H7 (cell line): Measurements from ENCODE around the gene ZDHHC22. TPM values are rescaled to one million over a fixed set of nuclear protein-coding genes. Genes with fewer than 3 reads are reported as not detected.

Experiments used
- DNase-seq: peaks from one replicate; pipeline ENCODE4 v3.0.0; 2012
- H3K27me3 ChIP-seq: 2 replicates; pipeline ENCODE4 v1.6.0; 2011; ENCODE audit warnings: mild to moderate bottlenecking, low read length; ENCODE audit not compliant: control insufficient read depth, insufficient read depth
- H3K36me3 ChIP-seq: replicated peaks from 2 replicates; pipeline ENCODE4 v1.5.1; 2011; ENCODE audit warnings: low read length; ENCODE audit not compliant: control insufficient read depth, insufficient read depth
- H3K4me3 ChIP-seq: 2 replicates; pipeline ENCODE4 v1.5.1; 2011; ENCODE audit warnings: low read depth, mild to moderate bottlenecking, control low read depth, low read length, moderate library complexity; ENCODE audit not compliant: insufficient read depth
- total RNA-seq: library from RNA; depleted of rRNA; stranded (reverse); fragments of >200 nt; shearing (Covaris generic); gene quantifications from 2 replicates; pipeline ENCODE4 v1.2.3, GENCODE V29; 2014

The ZDHHC22 gene
- total RNA-seq, 1 experiment from 2014 or later, result 8.9 TPM

DNA sequence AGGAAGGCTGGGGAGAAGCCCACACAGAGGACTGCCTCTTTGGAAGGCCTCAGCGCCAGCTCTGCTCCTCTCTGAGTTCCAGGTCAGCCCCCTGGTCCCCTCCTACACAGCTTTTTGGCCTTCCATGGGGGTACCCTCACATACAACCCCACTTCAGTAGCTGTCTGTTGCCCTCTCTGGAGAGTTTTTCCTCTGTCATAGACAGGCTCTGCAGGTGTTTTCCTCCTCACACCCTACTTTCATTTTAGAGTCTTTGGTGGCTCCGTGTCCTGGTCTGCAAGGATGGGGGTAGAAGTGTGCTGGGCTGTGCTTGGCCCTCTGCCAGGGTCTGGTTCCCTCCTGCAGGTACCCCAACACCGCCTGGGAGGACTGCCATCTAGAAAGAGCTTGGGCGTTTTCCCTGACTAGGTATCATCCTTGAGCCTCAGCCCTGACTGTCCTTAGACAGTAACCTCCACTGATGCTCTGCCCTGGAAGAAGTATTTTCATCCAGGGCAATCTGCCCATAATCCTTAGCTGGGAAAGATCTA lies 15.1 kb downstream of the ZDHHC22 start:
- H3K4me3 ChIP-seq, result no peak overlapping the region
- no peaks in the 10 kb centered on the region for H3K36me3 ChIP-seq
- no peak for DNase-seq
- H3K27me3 ChIP-seq, result peaks cover 17% of the 10 kb centered on the region

DNA sequence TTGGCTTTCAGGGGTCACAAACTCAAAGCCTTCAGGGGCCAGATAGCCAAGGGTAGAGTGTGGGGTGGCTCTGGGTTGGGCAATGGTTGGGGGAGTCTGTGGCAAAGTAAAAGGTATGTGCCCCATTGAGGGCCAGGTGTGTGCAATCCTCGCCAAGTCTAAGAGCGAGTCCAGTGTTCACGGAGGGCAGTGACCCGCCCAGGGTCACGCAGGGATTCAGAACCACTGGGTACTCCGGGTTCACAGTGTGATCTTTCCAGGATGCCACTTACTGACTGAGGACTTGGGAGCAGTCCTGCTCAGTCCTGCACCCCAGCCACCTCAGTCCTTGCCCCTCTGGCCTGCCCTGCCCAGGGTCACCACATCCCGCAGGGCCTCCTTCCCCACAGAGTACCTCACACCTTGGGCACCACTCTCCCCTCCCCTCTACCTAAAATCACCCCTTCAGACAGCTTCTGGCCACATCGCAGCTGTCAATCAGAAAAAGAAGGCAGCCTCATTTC lies 15.7 kb downstream of the ZDHHC22 start:
- no peak for DNase-seq
- Histone ChIP-seq H3K27me3 (peaks cover 17% of the 10 kb centered on the region), H3K4me3 (no peak overlapping the region), H3K36me3 (no peaks in the 10 kb centered on the region)

DNA sequence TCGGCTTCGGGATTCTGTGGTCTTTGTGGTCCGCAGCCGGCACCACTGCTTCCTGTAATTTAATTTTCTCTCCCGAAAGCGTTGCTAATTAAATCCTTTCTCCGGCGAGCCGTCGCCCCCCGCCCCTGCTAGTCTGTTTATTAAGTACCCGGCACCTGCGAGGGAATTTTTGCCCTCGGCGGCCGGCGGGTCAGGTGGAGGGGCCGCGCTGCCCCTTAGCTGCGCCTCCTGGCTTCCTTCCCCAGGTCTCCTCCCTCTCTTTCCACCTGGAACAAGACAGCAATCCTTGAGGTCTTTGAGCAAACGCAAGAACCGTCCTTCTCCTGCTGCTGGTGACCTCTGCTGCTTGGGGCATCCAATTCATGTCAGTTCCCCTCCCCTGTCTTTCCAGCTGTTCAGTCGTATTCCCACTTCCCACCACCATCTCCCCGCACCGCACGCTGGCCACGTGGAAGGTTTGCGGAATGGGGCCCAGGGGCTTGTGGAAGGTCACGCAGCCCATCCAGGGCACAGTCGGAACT lies 16.2 kb downstream of the ZDHHC22 start:
- Histone ChIP-seq H3K27me3 (peaks cover 17% of the 10 kb centered on the region), H3K36me3 (no peaks in the 10 kb centered on the region), H3K4me3 (peak overlapping the region; percentile 67)
- peak; percentile 76 for DNase-seq

DNA sequence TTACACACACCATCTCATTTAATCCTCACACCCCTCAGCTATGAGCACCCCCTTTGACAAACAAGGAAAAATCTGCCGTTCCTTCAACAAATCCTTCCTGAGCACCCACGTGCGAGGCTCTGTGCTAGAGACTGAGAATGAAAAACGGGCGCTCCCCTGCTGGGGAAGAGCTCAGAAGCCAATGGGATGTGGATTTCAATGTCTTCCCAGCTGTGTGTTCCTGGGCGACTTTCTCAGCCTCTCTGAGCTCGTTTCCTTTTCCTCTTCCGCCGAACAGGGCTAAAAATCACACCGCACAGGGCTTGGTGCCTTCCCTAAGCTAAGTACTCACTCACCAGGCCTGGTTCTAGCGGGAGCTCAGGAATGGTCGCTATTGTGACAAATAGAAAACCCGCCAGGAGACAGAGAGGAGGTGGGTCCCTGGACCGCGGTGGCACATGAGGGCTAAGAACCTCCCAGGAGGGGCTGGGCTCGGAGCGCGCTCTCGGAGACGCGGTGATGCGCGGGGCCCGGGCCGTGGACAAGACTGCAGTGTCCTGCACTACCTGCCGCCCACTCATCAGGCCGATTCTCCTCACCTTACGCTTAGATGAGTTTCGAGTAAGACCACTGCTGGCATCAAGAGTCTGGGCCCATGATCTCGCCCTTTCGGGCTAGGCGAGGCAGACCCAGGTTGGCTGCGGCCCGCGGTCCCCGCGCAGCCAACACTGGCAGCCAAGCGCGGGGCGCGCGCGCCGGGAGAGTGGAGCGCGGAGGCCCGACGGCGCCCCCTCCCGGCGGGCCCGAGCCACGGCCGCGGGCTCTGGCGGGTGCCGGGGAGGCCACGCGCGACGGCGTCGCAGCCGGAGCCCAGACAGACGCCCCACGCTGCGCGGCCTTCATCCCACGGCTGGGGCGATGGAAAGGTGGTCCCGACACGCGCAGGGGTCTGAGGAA lies 17.0 kb downstream of the ZDHHC22 start:
- peak; percentile 90 for DNase-seq
- H3K27me3 ChIP-seq, result peaks cover 17% of the 10 kb centered on the region
- peak overlapping the region; percentile 67 for H3K4me3 ChIP-seq
- H3K36me3 ChIP-seq, result no peaks in the 10 kb centered on the region

DNA sequence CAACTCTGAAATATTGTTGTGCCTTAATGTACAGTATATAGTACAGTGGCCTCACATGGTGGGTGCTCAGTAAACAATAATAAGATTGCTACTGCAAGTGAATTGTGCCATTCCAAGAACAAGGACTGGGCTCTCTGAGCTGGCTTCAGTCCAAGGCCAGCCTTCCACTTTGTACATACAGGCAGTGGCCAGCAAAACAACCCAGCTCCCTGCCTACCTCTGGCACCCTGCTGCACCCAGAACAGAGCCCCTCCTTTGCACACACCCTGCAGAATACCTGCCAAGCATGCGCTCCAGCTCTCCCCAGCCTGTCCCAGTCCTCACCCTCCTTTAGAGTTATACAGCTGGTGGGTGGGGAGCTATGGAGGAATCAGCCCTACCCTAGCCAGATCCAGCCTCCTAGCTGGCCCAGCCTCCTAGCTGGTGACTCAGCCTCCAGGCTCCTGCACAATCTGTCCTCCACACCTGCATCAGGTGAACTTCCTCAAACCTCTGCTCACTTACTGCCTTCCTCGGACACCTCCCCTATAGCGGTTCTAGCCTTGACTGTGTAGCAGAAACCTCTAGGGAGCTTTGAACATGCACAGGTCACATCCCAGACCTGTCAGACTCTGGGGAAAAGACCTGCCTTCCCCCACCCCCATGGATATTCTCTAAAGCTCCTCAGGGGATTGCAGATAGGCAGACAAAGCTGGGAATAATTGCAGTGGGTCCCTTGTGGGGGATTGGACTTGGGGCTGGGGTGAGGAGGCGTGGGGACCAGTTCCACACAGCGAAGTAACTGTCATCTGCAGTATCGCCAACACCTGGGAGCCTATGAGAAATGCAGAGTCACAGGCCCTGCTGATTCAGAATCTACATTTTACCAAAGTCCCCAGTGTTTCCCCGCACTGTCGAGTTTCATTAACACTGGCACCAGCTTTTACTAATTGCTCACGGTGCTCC lies 17.9 kb downstream of the ZDHHC22 start:
- Histone ChIP-seq H3K4me3 (no peak overlapping the region; the same call in 1 of the 2 replicates), H3K27me3 (peaks cover 17% of the 10 kb centered on the region), H3K36me3 (no peaks in the 10 kb centered on the region)
- DNase-seq, result no peak

DNA sequence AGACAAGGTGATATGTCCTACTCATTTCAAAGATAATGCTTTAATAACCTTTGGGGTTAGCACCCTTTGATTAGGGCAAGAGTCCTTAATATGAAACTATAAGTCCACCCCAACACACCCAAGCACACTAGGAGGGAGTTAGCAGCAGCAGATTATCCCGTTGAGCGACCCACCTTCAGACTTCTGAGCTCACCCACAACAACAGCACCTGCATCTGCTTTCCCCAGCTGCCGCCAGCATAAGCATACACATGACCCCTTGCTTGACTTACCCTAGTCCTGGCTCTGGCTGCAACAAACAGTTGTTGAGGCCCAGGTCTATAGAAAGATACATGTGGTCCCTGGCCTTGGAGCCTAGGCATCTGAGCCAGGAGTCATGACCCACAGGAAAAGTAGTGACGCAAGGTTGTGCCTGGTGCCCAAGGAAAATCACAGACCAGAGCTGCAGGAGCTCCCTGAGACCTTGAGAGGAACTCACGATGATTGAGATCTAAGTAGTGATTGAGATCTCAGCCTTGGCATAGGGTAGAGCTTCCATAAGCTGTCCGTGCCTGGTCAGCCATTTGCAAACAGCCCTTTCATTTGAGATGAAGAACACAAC lies 19.0 kb downstream of the ZDHHC22 start:
- Histone ChIP-seq H3K27me3 (peaks cover 17% of the 10 kb centered on the region), H3K4me3 (no peak overlapping the region), H3K36me3 (no peaks in the 10 kb centered on the region)
- DNase-seq, result no peak

DNA sequence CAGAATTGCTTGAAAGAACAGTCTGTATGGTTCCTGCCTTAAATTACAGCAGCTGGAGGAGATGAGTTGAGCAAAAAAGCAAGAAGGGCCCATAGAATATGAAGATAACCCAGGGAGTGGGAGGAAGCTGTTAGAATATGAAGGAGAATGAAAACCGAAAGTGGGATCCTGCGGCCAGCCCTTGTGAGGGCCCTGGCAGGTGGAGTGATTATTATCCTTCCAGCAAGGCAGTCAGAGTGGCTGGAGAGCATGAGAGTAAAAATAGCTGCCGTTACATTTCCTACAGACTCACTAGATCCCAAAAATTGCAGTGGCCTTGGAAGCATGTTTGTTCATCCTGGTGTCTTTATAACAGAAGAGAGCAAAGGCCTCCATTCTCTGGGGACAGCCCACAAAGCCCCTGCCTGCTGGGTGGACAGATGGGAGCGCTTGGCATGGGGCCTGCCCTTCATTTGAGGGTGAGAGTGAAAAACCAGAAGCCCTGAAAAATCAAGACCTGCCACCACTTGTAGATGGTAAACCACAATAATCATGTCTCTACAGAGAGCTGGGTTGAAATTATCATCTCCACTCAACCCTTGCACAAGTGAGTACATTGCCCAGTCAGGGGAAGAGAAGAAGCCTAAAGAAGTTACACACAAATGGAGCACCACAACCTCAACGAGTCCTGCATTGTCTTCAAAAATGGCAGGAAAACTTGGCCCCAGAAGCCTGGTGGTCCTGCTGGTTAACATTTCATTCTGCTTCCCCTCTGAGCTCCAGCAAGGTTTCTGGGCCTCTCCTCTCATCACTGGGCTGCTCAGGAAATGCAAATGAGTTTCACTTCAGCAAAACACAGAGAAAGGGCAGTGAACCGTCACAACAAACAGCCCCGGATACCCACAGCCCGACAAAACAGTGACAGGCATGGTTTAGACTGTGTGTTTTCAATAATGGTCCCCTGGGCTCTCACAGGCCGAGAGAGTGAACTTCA lies 20.5 kb downstream of the ZDHHC22 start:
- Histone ChIP-seq H3K4me3 (no peak overlapping the region), H3K27me3 (peaks cover 13% of the 10 kb centered on the region), H3K36me3 (peaks cover 3% of the 10 kb centered on the region; the same call in 1 of the 2 replicates)
- DNase-seq, result no peak

DNA sequence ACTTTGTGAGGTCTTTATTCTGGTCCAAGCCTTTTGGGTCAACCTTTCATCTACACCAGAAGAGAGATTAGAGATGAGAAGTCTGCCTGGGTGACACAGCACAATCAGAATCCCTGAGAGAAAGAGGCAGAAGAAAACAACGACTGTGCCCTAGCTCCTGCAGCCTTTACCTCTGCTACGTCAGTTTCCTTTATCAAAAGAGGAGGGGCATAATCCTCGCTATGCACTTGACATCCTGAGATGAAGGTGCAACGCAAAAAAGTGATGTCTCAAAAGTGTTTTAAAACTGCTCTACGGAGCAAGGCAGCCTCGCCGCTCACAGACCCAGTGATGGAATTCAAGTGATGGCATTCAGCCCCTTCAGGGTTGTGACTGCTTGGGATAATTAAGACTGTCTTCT lies 21.7 kb downstream of the ZDHHC22 start:
- H3K4me3 ChIP-seq, result no peak overlapping the region
- peaks cover 3% of the 10 kb centered on the region for H3K36me3 ChIP-seq
- DNase-seq, result no peak
- H3K27me3 ChIP-seq, result peaks cover 5% of the 10 kb centered on the region

DNA sequence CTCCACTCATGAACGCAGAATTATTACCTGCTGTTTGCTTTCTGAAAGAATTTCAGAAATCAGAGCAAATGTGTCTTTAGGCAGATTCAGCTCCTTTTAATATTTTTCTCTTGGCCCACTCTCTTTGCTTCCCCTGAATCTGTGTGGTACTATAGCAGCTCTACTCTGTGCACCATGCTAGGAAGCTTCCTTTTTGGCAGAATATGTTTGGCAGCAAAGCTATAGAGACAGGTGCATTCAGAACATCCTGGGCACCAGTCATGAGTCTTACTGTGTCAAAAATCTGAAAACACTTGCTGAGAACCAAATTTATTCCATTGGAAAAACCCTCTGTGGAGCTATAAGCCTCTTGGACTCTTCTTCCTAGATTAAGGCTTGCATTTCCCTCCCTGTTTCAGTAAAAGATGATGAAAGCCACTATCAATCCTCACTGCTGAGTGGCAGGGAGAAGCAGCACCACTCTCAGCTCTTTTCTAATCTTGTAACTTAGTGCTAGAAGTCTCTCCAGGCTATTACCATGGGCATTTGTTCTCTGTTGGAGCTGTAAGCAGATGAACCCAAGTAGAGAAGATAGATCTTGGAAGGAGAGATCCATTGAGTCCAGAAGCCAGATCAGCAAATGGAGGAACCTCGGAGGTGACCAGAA lies 25.3 kb downstream of the ZDHHC22 start:
- Histone ChIP-seq H3K36me3 (peaks cover 14% of the 10 kb centered on the region), H3K4me3 (no peak overlapping the region)
- DNase-seq, result no peak

DNA sequence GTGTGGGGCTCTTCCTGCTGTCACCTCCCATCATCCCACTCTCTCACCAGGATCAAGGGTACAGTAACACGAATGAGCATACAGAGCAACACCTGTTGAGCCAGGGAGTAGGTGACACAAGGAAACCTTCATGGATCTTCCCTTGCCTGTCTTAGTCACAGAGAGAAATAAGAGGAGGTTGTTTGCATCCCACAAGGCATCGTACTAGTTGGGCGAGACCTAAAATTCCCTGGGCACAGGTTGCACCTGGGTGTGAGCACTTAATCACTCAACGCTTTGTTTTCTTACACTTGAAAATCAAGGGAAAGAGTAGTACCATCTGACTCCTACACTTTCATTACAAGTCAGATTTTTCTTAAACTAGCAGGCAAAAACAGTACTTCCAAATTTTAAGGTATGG lies 27.0 kb downstream of the ZDHHC22 start:
- H3K36me3 ChIP-seq, result peaks cover 15% of the 10 kb centered on the region
- no peak overlapping the region for H3K4me3 ChIP-seq
- DNase-seq, result no peak
- no peaks in the 10 kb centered on the region for H3K27me3 ChIP-seq

More for the DNA sequence above, 25.3 kb downstream of the ZDHHC22 start:
- no peaks in the 10 kb centered on the region for H3K27me3 ChIP-seq

DNA sequence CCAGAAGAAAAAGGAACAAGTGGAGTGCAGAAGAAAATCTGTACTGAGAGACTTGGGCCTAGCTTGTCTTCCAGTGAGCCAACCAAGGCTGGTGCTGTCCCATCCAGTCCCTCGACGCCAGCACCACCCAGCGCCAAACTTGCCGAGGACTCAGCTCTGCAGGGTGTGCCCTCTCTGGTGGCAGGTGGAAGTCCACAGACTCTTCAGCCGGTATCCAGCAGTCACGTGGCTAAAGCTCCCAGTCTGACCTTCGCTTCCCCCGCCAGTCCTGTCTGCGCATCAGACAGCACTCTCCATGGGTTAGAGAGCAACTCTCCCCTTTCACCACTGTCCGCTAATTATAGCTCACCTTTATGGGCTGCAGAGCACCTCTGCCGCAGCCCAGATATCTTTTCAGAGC lies 27.9 kb downstream of the ZDHHC22 start:
- Histone ChIP-seq H3K4me3 (no peak overlapping the region), H3K27me3 (no peaks in the 10 kb centered on the region), H3K36me3 (peaks cover 15% of the 10 kb centered on the region)
- no peak for DNase-seq

DNA sequence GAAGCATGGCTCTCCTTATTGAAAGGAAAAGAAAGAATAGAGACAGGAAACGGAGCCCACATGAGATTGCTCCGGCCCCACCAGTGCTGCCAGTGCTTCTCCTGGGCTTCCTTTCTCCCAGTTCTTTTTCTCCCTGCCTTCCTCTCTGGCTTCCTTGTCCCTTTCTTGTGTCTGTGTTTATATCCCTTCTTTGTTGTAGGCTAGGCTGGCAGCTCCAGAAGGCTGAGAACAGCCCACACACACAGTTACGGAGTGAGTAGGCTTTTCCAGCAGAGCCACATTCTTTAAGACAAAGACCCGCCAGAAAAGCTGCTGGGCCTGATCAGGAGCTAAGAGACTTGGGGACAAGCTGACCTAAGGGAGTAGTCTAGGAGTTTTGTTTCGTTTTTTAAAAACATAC lies 30.6 kb downstream of the ZDHHC22 start:
- Histone ChIP-seq H3K36me3 (peaks cover 12% of the 10 kb centered on the region), H3K4me3 (no peak overlapping the region), H3K27me3 (no peaks in the 10 kb centered on the region)
- peak; percentile 75 for DNase-seq
